A549 treated with AZD9567 at 1 μM for 4 hours (cell line): ENCODE results near the gene SLC25A33. TPM values are rescaled to one million over a fixed set of nuclear protein-coding genes. Genes with fewer than 3 reads are reported as not detected.

Experiments used
- total RNA-seq: library from RNA; stranded (reverse); fragments of 200-300 nt; extraction: Qiagen RNA extraction; gene quantifications from 5 replicates; pipeline ENCODE4 v1.2.3, GENCODE V29; 2022; ENCODE audit not compliant: insufficient read depth

The SLC25A33 gene
- 2.5 to 3.5 TPM (median 3.4 TPM) in 5 replicates for total RNA-seq

GRCh38 chr1:9539165-9539828, at the start of gene SLC25A33:
SLC25A33 (plus strand) TSS chr1:9539465; CDS start chr1:9539692, 227 bp downstream.

GRCh38 chr1:9588551-9589143, 49.4 kb downstream of the SLC25A33 start, which contains the start of gene TMEM201:
TMEM201 (plus strand) TSS chr1:9588911; CDS start chr1:9588931, 20 bp downstream.

Other genes with a start within 250 kb of the SLC25A33 start
- gene SPSB1, start 246.6 kb upstream of the SLC25A33 start, total RNA-seq = 28.2 to 34.0 TPM (median 31.6 TPM) in 5 replicates
- gene TMEM201, start 49.4 kb downstream of the SLC25A33 start, total RNA-seq = 12.6 to 16.4 TPM (median 15.0 TPM) in 5 replicates
- 7.5 to 8.2 TPM (median 8.0 TPM) in 5 replicates for gene PIK3CD, start 112.3 kb downstream of the SLC25A33 start, total RNA-seq